Measurements from ENCODE around the gene SMG6.
A peak's percentile ranks its signal among the peaks of the same experiment; 100 is the strongest.
"Not testable (repeated sequence)": the region's sequence is repeated elsewhere in the genome, so short reads cannot be mapped to it uniquely, and the experiment has no call there.

Gene SMG6

DNA sequence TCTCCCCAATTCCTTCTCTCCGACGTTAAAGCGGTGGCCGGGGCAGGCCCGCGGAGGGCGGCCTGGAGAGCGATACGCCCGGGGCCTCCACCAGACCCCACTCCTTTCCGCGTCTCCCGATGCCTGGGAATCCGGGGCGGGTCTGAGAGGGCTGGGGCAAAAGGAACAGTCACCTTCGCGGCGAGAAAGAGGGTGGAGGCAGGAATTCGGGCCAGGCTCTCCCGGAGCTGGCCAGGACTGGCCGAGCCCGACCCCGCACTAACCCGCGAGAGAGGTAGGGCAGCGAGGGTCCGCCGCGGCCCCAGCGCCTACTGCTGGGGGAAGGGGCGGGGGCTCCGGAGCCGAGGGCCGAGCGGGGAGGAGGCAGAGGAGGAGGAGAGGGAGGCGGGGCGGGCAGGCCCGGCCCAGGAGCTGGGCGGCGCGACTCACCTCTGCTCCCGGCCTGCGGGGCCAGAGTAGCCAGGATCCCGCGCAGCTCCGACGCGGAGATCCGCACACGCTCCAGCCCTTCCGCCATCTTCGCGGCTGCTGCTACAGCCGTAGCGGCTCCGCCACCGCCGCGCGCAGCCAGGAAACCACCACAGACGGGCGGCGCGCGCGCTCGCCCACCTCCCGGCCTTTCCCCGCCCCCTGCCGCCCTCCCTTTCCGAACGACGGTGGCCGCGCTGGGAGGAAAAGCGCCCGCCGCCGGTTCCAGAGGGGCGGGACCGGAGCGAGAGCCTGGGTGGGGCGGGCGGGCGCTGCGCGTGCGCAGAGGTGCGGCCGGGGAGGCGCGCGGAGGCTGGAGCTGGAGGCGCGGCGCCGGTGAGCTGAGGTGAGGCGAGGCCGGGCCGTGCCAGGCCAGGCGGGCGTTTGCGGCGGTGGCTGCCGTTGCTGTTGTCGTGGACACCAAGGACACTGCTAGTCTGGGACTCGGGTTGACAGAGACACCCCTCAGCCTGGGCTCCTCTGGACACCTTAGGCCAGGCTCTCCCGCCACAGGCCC, at the start of gene SMG6, which contains the start of gene SRR:
Gene SMG6 (minus strand): TSS at position 582 of the 985 bp plus-strand sequence. CDS start 65 bp downstream, at position 517.
Gene SRR (plus strand): TSS at position 747 of the 985 bp plus-strand sequence. CDS start 11,611 bp downstream, outside the sequence.
- peak; percentile 83 for DNase-seq

DNA sequence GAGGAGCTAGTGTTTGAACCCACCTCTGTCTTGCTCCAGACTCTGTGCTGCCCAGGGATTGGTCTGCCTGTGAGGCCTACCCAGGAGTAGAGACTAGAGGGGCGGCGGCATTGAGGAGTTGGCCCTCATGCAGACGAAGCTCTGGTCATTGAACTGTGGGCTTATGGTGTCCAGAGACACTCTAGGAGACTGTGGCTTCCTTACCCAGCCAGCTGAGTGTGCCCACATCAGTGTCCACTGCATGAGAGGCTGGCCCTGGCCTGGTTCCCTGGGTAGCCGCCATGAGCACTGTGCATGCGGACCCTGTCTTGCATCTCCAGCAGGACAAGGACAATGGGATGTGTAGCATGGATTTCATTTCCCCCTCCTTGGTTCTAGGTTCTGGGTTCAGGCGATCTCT, 47.7 kb upstream of the SMG6 start:
- DNase-seq = no peak

DNA sequence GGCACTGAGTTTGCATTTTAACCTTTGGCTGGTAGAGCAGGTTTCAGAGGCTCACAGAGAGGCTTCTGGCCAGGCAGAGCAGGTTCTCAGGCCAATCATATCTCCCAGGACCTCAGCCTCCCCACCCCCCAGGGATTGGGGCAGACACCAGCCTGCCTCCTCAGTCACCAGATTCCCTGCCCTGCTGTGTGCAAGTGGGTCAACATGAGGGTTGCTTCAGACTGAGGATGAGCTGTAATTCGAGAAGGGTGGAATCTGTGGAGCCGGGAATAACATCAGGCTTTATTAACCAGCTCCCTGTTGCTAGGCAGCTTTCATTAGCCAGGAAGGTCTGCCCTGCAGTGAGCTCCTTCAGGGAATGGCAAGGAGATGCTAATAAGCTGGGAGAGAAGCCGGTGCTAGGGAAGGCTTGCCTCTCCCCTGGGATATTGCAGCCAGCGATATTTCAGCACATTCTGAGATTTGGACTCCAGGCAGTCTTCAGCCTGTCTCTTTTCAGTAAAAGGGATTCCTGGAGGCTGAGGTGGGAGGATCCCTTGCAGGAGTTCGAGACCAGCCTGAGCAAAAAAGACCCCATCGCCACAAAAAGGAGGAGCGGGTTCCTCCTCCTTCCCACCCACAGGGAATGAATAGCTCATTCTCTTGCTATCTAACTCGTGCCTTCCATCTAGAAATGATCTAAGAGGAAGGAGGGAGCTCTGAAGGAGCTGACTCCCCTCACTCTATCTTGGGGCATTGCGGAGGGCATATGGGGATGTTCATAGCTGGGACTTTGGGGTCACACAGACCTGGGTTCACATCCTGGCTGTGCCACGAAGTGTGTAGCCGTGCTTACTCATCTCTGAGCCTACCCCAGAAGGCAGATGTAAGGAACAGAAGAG, 44.5 kb upstream of the SMG6 start:
- DNase-seq = peak; percentile 30

DNA sequence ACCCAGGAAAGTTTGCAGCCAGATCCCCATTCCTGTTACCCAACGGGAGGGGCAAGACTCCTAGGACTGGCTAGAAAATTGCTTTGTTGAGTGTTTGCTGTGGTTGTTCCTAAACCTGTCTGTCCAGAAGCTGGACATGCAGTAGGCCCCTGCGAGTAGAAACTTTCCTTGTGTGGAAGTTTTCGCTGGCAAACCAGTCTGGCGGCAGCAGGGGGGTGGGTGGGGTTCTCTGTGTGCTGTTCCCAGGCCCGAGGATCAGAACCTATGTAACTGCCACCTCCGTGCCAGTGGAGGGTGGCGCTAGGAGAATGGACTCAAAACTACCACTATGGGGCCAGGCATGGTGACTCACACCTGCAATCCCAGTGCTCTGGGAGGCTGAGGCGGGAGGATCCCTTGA, 42.9 kb upstream of the SMG6 start:
- DNase-seq = no peak

DNA sequence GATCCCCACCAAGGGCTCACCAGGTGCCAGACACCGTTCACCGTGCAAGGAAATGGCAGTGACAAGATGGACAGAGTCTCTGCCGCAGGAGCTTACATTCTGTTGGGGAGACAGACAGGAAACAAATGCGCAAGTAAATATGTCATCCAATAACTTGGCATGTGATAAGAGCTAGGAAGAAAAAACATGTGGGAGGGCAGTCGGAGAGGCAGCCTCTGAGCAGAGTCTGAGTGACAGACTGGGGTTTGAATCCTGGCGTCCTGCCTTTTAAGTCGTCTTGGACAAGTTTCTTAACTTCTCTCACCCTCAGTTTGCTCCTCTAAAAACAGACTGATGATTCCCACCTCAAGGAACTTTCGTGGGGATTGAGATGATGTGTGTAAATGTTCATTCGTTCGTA, 40.9 kb upstream of the SMG6 start:
- no peak for DNase-seq

DNA sequence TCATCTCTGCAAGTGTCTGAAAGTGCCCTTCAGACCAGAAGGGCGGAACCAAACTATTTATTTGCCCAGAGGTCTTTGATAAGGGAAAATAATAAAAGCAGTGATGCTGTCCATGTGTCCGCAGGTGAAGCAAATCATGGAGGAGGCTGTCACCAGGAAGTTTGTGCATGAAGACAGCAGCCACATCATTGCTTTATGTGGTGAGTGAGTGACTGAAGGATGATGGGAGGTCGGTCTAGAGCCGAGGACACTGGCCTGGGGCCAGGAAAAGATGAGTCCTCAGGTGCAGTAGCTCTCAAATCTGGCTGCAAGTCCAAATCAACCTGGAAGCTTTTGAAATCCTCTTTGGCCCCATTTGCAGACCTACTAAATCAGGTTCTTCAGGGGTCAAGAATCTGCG, 39.8 kb upstream of the SMG6 start:
- no peak for DNase-seq

DNA sequence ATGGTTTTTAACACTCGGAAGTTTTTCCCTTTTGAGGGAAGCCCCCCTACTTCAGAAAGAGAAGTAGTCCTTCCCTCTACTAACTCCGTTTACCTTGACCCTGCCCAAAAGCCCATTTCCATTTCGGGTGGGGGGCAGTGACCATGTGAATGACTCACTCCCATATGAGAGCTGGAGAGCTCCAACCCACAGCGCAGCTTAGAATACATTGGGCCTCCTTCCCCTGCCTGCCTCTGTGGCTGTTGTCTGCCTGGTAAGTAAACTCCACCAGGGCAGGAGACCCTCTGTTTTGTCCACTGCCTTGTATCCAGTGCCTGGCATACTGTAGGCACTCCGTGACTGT, 34.7 kb upstream of the SMG6 start:
- no peak for DNase-seq

DNA sequence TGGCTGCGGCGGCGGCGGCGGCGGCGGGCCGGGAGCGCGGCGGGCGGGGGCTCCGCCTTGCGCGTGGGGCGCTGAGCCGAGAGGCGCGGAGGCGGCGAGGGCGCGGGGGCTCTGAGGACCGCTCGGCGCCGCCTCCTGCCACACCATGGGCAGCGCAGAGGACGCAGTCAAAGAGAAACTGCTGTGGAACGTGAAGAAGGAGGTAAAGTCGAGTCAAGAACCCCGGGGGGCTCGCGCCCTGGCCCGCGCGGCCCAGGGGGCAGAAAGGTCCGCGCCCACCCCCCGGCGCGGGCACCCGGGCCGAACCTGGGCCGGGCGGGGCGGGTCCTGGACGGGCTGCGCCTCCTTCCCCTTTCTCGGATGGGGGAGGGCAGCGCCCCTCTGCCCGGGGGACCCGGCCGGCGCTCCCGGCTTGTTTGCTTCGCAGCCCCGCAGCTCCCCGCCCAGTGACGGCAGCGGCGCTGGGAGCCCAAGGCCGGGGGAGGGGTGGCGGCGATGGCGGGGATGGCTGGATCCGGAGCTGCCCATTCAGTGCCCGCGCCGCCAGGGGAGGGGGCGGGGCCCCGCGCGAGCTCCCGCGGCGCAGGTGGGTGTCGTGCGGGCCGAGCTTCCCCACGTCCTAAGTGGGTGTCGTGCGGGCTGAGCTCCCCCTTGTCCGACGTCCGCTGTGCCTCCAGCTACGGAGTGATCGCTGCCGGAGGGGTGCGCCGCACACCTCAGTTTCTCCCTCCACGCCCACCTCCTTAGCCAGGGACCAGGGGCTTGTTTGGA, 34.1 kb upstream of the SMG6 start:
- peak; percentile 8 for DNase-seq

DNA sequence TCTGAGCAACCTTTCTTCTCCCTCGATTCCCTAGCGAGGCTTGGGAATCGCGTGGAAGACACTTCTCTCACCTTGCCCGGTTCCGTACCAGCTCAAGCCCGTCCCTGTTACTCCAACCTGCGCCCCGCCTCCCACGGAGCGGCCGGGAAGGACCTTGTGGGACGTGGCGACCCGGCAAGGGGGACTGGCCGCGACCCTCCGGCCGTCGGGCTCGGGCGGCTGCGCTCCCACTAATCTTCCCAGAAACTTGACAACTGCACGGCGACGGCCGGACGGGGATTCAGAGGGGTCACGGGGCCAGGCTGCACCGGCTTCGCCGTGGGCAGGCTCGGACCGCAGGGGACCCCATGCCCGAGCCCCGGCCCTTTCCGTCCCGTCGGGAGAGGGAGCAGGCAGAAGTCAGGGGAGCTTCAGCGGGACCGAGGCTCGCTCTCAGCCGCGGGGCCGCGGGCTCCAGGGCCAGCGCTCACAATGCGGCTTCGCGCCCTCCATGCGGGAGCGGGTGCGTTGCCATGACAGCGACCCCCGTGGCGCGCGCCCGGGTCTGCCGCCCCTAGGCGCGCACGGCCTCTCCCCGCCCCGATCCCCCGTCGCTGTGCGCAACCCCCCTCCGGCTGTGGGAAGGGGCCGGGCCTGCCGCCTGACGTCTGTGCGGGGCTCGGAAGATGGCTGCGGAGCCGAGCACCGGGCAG, 33.4 kb upstream of the SMG6 start, which contains the start of gene SGSM2:
Gene SGSM2 (plus strand): TSS at position 650 of the 692 bp plus-strand sequence. CDS start 188 bp downstream, outside the sequence.
- peak; percentile 71 for DNase-seq

DNA sequence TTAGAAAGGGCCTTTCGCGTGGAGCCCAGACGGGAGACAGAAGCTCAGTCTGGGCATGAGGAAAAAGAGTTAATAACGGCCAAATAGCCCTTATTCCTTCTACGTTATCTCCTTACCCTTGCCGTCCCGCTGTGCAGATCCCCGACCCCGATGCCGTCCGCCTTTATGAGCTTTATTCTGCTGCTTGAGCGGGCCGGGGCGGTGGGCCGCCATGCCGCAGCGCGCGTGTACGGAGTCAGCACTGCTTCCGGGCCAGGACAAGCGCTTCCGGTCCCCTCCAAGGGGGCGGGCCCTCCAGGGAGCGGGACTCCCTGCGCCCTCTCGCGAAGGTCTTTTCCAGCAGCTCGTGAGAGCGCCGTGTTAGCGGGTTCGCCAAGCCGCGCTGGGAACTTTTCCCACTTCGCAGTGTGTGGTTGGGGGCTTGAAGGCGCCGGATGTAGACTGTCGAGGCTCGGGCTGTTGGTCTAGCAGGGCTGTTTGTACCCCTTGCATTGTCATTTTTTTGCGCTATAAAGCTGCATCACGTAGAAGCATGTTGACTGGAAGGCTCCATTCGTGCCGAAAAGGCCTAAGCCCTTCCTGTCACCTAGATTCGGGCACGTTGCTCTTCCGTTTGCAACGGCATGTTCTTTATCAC, 32.7 kb upstream of the SMG6 start, which contains the start of gene TSR1:
Gene TSR1 (minus strand): TSS at position 243 of the 637 bp plus-strand sequence. CDS start 30 bp downstream, at position 213.
- DNase-seq = peak; percentile 76

DNA sequence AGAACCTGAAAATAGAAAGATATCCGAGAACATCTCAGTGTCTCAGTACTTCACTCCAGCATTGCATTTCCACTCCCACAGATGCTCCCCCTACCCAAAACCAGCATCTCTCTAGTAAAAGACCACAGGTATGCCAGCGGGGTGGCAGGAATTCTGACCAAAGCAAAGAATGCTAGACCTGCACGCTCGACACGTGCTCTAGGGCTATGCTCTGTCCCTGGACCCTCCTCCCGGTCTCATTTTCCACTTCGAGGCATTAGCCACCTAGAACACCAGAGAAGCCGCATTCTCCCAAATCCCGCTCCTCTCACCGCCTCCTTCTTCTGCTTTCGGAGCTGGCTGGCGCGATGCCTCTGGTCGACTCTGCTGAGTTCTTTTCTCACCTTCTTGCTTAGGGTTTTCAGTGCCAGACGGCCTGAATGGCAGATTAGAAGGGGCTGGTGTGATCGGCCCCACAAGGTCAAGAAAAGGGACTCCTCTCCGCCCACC, 32.2 kb upstream of the SMG6 start:
- no peak for DNase-seq

DNA sequence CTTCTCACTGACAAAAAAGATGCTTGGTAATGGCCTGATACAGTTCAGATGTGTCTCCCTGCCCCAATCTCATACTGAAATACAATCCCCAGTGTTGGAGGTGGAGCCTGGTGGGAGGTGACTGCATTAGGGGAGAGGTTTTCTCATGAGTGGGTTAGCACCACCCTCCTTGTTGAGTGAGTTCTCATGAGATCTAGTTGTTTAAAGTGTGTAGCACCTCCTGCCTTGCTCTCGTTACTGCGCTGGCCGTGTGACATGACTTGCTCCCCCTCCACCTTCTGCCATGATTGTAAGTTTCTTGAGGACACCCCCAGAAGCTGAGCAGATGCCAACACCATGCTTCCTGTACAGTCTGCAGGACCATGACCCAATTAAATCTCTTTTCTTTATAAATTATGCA, 27.7 kb upstream of the SMG6 start:
- DNase-seq = no peak

DNA sequence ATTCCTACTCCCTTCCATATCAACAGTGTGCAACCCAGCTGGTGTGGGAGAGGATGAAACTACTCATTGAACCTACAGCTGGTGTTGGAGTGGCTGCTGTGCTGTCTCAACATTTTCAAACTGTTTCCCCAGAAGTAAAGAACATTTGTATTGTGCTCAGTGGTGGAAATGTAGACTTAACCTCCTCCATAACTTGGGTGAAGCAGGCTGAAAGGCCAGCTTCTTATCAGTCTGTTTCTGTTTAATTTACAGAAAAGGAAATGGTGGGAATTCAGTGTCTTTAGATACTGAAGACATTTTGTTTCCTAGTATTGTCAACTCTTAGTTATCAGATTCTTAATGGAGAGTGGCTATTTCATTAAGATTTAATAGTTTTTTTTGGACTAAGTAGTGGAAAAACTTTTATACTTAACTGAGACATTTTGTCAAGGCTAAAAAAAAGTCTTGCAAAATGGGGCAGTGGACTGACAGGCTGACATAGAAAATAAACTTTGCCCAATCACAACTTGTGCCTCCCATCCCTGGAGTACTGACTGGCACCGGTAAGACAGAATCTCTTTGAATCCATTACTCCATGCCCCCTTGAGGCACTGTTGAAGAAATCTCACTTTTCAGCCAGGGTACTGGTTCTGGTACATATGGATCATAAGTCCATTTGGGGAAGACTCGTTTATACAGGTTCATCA, 20.2 kb upstream of the SMG6 start:
- no peak for DNase-seq

DNA sequence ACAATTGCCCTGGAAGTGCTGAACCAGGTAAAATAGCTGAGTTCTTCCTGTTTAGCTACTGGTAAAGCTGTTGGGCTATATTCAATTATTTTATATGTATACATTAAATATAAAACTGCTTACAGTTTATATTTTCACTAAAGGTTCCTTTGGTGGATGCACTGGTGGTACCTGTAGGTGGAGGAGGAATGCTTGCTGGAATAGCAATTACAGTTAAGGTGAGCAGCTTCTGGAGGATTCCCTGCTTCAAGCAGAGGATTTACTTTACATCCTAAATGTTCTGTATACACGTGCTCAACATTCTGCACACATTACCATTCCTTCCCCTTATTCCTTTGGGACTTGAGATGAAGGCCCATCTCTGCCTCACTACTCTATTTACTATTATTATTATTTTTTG, 17.8 kb upstream of the SMG6 start:
- no peak for DNase-seq

DNA sequence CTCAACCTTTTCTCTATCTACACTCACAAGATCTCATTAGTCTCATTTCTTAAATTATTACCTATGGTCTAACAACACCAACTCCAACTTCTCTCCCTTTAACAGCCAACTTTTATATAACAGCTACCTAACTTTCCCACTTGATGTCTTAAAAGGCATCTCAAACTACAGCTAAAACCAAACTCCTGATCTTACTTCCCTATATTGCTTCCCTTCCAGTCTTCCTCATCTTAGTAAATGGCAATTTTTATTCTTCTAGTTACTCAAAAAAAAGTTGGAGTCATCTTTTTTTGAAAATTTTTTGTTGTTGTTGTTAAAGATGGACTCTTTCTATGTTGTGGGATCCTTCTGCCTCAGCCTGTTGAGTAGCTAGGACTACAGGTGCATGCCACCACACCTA, 15.5 kb upstream of the SMG6 start:
- DNase-seq = no peak

DNA sequence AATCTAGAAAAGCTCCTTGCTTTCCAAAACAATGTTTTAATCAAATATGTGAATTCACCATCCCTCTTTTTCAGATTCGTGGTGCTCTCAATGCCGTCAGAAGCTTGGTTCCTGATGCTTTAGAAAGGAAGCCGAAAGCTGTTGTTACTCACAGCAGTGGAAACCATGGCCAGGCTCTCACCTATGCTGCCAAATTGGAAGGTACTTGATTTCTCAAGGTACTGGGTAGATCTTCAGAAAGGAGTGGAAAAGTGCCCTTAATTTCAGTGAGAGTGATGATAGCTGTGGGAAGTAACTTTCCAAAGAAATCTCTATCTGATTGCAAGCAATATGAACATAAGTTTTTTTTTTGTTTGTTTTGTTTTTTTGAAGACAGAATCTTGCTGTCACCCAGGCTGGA, 14.2 kb upstream of the SMG6 start:
- no peak for DNase-seq

DNA sequence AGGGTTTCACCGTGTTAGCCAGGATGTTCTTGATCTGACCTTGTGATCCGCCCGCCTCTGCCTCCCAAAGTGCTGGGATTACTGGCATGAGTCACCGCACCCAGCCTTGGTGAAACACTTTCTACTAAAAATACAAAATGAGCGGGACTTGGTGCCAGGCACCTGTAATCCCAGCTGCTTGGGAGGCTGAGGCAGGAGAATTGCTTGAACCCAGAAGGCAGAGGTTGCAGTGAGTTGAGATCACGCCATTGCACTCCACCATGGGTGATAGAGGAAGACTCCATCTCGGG, 13.3 kb upstream of the SMG6 start:
- not testable (repeated sequence) for DNase-seq

DNA sequence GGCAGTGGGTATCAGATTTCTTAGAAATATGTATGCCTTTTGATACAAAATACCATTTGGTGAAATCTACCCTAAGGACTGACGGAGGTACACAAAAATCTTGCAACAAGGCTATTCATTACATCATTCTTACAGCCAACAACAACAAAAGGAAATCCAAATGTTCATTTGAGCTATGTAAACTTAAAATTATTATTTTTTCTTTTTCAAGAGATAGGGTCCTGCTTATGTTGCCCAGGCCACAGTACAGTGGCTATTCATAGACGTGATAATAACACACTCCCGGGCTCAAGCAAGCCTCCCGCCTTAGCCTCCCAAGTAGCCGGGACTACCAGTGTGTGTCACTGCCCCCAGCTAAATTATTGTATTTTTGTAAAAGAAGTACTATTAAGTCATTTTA, 9.2 kb upstream of the SMG6 start:
- no peak for DNase-seq

DNA sequence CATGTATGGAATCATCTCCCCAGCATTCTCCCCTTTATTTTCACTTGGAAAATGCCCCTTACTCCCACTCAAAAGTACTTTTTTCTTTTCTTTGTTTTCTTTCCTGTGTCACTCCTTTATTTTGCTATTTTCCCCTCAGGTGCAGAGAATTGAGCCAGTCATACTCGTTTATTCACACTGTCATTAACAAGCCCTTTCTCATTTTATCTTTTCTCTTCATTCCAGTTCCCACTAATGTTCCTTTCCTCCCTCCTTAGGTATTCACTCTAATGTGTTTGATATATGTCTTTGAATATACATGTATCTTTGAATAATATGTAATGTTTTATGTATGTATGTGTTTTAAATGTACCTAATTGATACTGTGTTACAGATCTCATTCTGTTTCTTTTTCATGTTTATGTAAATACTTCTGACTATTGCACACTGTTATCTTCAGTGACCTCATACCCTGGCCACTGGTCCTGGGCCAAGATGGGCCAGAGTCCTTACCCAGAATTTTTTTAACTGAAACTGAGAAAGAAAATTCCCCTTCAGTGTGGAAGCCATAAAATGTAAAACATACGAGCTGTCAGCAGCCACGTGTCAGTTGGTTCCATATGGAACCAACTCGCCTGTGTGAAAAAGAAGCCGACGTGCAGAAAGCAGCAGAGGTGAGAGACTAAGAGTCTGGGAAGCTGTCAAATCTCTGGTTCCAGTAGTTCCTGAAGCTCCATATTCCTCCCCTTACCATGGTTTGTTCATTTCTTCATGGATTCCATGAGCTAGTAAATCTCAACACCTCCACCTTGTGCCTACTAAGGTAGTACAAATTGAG, 6.0 kb upstream of the SMG6 start:
- no peak for DNase-seq

DNA sequence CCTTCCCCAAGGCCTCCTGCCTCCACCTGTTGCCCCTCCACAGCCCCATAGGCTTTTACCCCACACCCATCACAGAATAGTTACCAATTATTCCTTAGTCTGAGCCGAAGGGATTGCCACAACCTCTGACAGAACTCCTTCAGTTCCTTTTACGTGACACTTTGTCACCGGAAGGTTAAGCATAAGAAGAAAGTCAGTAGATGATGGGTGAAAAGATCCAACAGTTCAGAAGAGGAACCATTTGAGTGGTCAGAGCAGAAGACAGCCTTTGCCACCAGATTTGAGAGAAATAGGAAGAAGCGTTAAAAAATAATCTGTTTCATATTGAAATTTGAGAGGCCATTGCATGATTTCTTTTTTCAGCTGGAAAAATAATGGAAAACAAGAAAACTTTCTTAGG, 1.3 kb upstream of the SMG6 start:
- no peak for DNase-seq

Measured in NCI-H1092 (cell line).